Gastrocnemius medialis (tissue), 4 donors: ENCODE measurements around the gene PIEZO1.

Source experiments
- POLR2A ChIP-seq, 2 donors: fragments of 450-650 bp; IDR thresholded peaks; one replicate each; pipeline ENCODE4 v1.6.1; 2017; ENCODE audit warnings: antibody characterized with exemption in 2 of 2, mild to moderate bottlenecking in 2 of 2, moderate library complexity in 2 of 2
- TF ChIP-seq, protein P1 (sequence below), 5 experiments: fragments of 450-650 bp in 3 of 5; fragments of 200-600 bp in 2 of 5; sonication (generic) in 2 of 5; IDR thresholded peaks in 4 of 5; conservative IDR thresholded peaks in 1 of 5; 1 replicate in 4 of 5; 2 replicates in 1 of 5; pipeline ENCODE4 v1.5.1; 2016 to 2019; ENCODE audit warnings: antibody characterized with exemption in 5 of 5, mild to moderate bottlenecking in 3 of 5, moderate library complexity in 3 of 5

DNA sequence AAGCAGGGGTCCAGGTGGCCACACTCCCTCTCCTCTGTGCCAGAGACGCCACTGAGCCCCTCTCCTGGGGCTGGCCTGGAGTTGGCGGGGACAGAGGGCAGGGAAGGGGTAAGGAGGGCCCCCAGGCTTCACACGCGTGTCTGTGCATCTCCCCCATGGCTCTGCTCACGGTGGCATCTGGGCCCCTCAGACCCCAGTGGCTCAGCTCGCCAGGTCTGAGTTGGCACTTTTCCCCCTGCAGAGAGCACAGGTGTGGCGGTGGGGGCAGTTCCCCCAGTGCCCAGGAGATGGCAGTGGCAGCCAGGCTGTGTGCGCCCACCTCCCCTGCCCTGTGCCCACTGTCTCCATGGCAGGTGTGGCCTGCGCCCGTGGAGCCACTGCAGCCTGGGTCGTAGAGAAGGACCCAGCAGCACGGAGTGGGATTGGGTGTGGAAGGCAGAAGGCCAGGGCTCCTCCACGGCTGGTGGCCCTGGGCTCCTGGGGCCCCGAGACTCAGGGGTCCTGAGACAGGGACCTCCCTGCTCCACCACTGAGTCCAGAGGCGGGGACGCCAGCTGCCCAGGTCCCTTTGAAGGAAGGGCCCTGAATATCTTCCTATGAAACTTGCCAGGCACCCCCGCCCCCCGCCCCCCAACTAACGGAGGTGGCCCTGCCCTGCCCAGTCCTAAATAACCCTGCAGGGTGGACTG lies 31.0 kb upstream of the PIEZO1 start:
- TF ChIP-seq, protein P1, sequence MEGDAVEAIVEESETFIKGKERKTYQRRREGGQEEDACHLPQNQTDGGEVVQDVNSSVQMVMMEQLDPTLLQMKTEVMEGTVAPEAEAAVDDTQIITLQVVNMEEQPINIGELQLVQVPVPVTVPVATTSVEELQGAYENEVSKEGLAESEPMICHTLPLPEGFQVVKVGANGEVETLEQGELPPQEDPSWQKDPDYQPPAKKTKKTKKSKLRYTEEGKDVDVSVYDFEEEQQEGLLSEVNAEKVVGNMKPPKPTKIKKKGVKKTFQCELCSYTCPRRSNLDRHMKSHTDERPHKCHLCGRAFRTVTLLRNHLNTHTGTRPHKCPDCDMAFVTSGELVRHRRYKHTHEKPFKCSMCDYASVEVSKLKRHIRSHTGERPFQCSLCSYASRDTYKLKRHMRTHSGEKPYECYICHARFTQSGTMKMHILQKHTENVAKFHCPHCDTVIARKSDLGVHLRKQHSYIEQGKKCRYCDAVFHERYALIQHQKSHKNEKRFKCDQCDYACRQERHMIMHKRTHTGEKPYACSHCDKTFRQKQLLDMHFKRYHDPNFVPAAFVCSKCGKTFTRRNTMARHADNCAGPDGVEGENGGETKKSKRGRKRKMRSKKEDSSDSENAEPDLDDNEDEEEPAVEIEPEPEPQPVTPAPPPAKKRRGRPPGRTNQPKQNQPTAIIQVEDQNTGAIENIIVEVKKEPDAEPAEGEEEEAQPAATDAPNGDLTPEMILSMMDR (IDR thresholded peaks at IDR 0.05 in 4 of 5, conservative IDR thresholded peaks at IDR 0.05 in 1 of 5) = peak; percentile 38 to 82 (median 77)
- TF ChIP-seq POLR2A (IDR thresholded peaks at IDR 0.05) = no peak
